GM12878 (cell line): Measurements from ENCODE around the gene SNX19. TPM values are rescaled to one million over a fixed set of nuclear protein-coding genes. Genes with fewer than 3 reads are reported as not detected.

Source experiments
- ATAC-seq: fragments of 200-7000 bp; cut with Tn5 transposase; 3 replicates; pipeline ENCODE4 v1.9.1; 2020; ENCODE audit warnings: mild to moderate bottlenecking, moderate library complexity
- BruUV-seq: library from RNA; stranded (reverse); fragments of 400-500 nt; replicated peaks from 2 replicates; lab custom pipeline; 2021; lab: Mats Ljungman, UMichigan
- CTCF ChIA-PET: fragments of 300-600 bp; sonication (Branson Sonifier 250); formaldehyde crosslinking; extraction: SDS; loops from one replicate; lab custom pipeline; 2021; ENCODE audit warnings: inconsistent platforms; lab: Yijun Ruan, JAX
- POLR2A ChIA-PET: fragments of 350-600 bp; formaldehyde crosslinking; extraction: SDS; loops from one replicate; lab custom pipeline; 2021; ENCODE audit warnings: inconsistent platforms; lab: Charles Lee
- RAD21 ChIA-PET: fragments of 300-600 bp; sonication (Branson Sonifier 250); formaldehyde crosslinking; loops from one replicate; lab custom pipeline; 2023; ENCODE audit warnings: antibody characterized with exemption; ENCODE audit not compliant: unreplicated experiment; lab: Charles Lee
- SMC1A ChIA-PET: fragments of 300-600 bp; sonication (Branson Sonifier 250); formaldehyde crosslinking; loops from one replicate; lab custom pipeline; 2023; ENCODE audit not compliant: unreplicated experiment, uncharacterized antibody; lab: Charles Lee
- DNase-seq: peaks from one replicate; pipeline ENCODE4 v3.0.0-alpha.2; 2011; ENCODE audit warnings: low read depth, low spot score
- FAIRE-seq: peaks from 3 replicates; lab custom pipeline; 2011; peaks lifted over from hg19 to GRCh38; lab: Jason Lieb, UNC
- H2AFZ ChIP-seq: 2 replicates; pipeline ENCODE4 v1.6.0; 2011; ENCODE audit warnings: low read depth, low read length, control low read depth; ENCODE audit not compliant: control insufficient read depth
- H3K27ac ChIP-seq: 2 replicates; pipeline ENCODE4 v1.5.1; 2011; ENCODE audit warnings: control low read depth; ENCODE audit not compliant: control insufficient read depth, insufficient read depth
- H3K27me3 ChIP-seq, 2 experiments: replicated peaks in 1 of 2; 2 replicates each; pipeline versions ENCODE4 v1.6.0 to v1.6.1; 2011; ENCODE audit warnings: low read length in 1 of 2; ENCODE audit not compliant: control insufficient read depth in 2 of 2, insufficient read depth in 2 of 2
- H3K36me3 ChIP-seq, 2 experiments: 2 replicates each; pipeline ENCODE4 v1.5.1; 2011; ENCODE audit warnings: low read length in 1 of 2; ENCODE audit not compliant: control insufficient read depth in 2 of 2, insufficient read depth in 2 of 2
- H3K4me1 ChIP-seq: 2 replicates; pipeline ENCODE4 v1.6.1; 2011; ENCODE audit warnings: mild to moderate bottlenecking, low read length, moderate library complexity, mixed read lengths; ENCODE audit not compliant: control insufficient read depth, insufficient read depth
- H3K4me2 ChIP-seq: 2 replicates; pipeline ENCODE4 v1.6.0; 2011; ENCODE audit warnings: control low read depth; ENCODE audit not compliant: control insufficient read depth, insufficient read depth
- H3K4me3 ChIP-seq: fragments of 200-600 bp; sonication (generic); 2 replicates; pipeline ENCODE4 v1.5.1; 2016
- H3K79me2 ChIP-seq: 2 replicates; pipeline ENCODE4 v1.6.0; 2011; ENCODE audit warnings: low read length; ENCODE audit not compliant: control insufficient read depth, insufficient read depth
- H3K9ac ChIP-seq: 2 replicates; pipeline ENCODE4 v1.8.0; 2011; ENCODE audit warnings: low read length, control low read depth, mixed read lengths; ENCODE audit not compliant: control insufficient read depth, insufficient read depth
- H3K9me3 ChIP-seq: replicated peaks from 3 replicates; pipeline ENCODE4 v1.5.1; 2011; ENCODE audit warnings: mild to moderate bottlenecking, low read length; ENCODE audit not compliant: control insufficient read depth, insufficient read depth
- H4K20me1 ChIP-seq: 2 replicates; pipeline ENCODE4 v1.6.0; 2011; ENCODE audit not compliant: control insufficient read depth, insufficient read depth
- CHD1 ChIP-seq: IDR thresholded peaks from 2 replicates; pipeline ENCODE4 v1.6.1; 2012; ENCODE audit warnings: low read depth, low read length, improper control_type of control experiment
- CHD2 ChIP-seq: IDR thresholded peaks from 2 replicates; pipeline ENCODE4 v1.6.1; 2011; ENCODE audit warnings: low read depth, low read length, improper control_type of control experiment, borderline replicate concordance
- HCFC1 ChIP-seq: fragments of 150-350 bp; IDR thresholded peaks from 2 replicates; pipeline ENCODE4 v1.6.1; 2014; ENCODE audit warnings: low read length
- NR2C2 ChIP-seq: IDR thresholded peaks from 2 replicates; pipeline ENCODE4 v1.6.1; 2011; ENCODE audit warnings: borderline replicate concordance, low read depth; ENCODE audit not compliant: control insufficient read depth, insufficient read length
- RAD51 ChIP-seq: fragments of 450-650 bp; IDR thresholded peaks from 2 replicates; pipeline ENCODE4 v1.6.1; 2016; ENCODE audit warnings: moderate library complexity, mild to moderate bottlenecking, inconsistent platforms
- RELB ChIP-seq: fragments of 450-650 bp; IDR thresholded peaks from 2 replicates; pipeline ENCODE4 v1.6.1; 2017; ENCODE audit warnings: low read depth, mild to moderate bottlenecking, moderate library complexity
- RUNX3 ChIP-seq: IDR thresholded peaks from 2 replicates; pipeline ENCODE4 v1.6.1; 2012; ENCODE audit warnings: low read length, inconsistent platforms
- ZBTB4 ChIP-seq: fragments of 450-650 bp; formaldehyde crosslinking; IDR thresholded peaks from 2 replicates; pipeline ENCODE4 v1.4.0; 2022; ENCODE audit warnings: mild to moderate bottlenecking, moderate library complexity
- ZNF274 ChIP-seq: IDR thresholded peaks from one replicate; pipeline ENCODE4 v1.8.0; 2011; ENCODE audit not compliant: insufficient read length, insufficient read depth
- WGBS: methylation state at CpG from one replicate; pipeline ENCODE4 v1.1.6; 2016; ENCODE audit warnings: low lambda C conversion rate; ENCODE audit not compliant: insufficient replicate concordance, insufficient coverage; ENCODE audit errors: missing lambda C conversion rate; 5-methylcytosine and 5-hydroxymethylcytosine counted together
- in situ Hi-C: fragments of 300-500 bp; cut with MboI; formaldehyde crosslinking; loops from 9 replicates; pipeline ENCODE4 v1.14.3; 2018; ENCODE audit warnings: mixed read lengths
- intact Hi-C: fragments of 100-400 bp; cut with micrococcal nuclease; formaldehyde crosslinking; loops from one replicate; pipeline ENCODE4 v1.14.2; 2022; ENCODE audit not compliant: unreplicated experiment
- polyA plus RNA-seq, 11 experiments: library from polyadenylated mRNA; depleted of rRNA in 4 of 11; unstranded in 6 of 11; stranded (reverse) in 5 of 11; fragments of >200 nt; fragmentation: Nextera tagmentation in 4 of 11; fragmentation: Illumina TruSeq in 1 of 11; extraction: Ambion mirVana in 4 of 11; extraction: Trizol in 1 of 11; gene quantifications; 1 replicate in 1 of 11; 2 replicates in 10 of 11; pipeline versions ENCODE4 v1.2.1 to v1.2.3, GENCODE V29; 2011 to 2016; ENCODE audit warnings: inconsistent platforms in 2 of 11, missing spikeins in 2 of 11, low read depth in 1 of 11
- total RNA-seq, 4 experiments: library from RNA; depleted of rRNA in 3 of 4; stranded (reverse); fragments of >200 nt in 3 of 4; fragmentation: Illumina TruSeq in 1 of 4; extraction: Trizol in 1 of 4; gene quantifications; 2 replicates each; pipeline versions ENCODE4 v1.2.1 to v1.2.3, GENCODE V29; 2013 to 2021
- TF ChIP-seq, protein P1 (sequence below): fragments of 450-650 bp; IDR thresholded peaks from 2 replicates; pipeline ENCODE4 v1.6.1; 2018; ENCODE audit warnings: borderline replicate concordance, mild to moderate bottlenecking; ENCODE audit not compliant: partially characterized antibody
- TF ChIP-seq, protein P2 (sequence below): IDR thresholded peaks from 2 replicates; pipeline ENCODE4 v1.6.1; 2012; ENCODE audit warnings: low read depth, low read length, improper control_type of control experiment
- TF ChIP-seq, protein P3 (sequence below): fragments of 450-650 bp; conservative IDR thresholded peaks from 2 replicates; pipeline ENCODE4 v1.6.1; 2017; ENCODE audit warnings: mild to moderate bottlenecking, moderate library complexity

SNX19 gene
- total and polyA plus RNA-seq, 10 of the 15 experiments (the other 5 are each of a cell fraction or from before 2014, with no cell fraction given) = 3.0 to 46.9 (median 30.4) TPM

GRCh38 chr11:130906616-130907015 lies 9.7 kb downstream of the SNX19 start:
- intact Hi-C loops = no loop called here
- in situ Hi-C loops = no loop called here
- Histone ChIP-seq H3K79me2 (no peaks in the 10 kb centered on the region), H3K9ac (no peak overlapping the region), H3K27ac (no peak overlapping the region), H2AFZ (no peak overlapping the region), H3K4me1 (no peaks in the 10 kb centered on the region), H4K20me1 (no peaks in the 10 kb centered on the region), H3K4me2 (no peak overlapping the region), H3K27me3 (no peaks in the 10 kb centered on the region), H3K9me3 (no peaks in the 10 kb centered on the region), H3K36me3 (peaks cover 3 to 29% of the 10 kb centered on the region in 2 experiments), H3K4me3 (no peak overlapping the region)
- CTCF ChIA-PET = interaction anchor here (0.7 to 4.3 kb wide), 4 partner anchors 10 to 17 kb away, joined by 3 to 26 read pairs (median 5); partner anchors contain the start of gene SNX19
- RAD21 ChIA-PET = no interaction called here
- FAIRE-seq (no peak), ATAC-seq (no peak), DNase-seq (no peak)
- POLR2A ChIA-PET = no interaction called here
- BruUV-seq = no TSS peak
- SMC1A ChIA-PET = interaction anchor here (0.8 to 1.2 kb wide), 2 partner anchors 13 to 23 kb away, joined by 3 read pairs; no protein-coding TSS in a partner anchor
- WGBS = 98% methylated on average over 2 of the region's 2 CpGs
- TF ChIP-seq RAD51 = no peak
- TF ChIP-seq, protein P1, sequence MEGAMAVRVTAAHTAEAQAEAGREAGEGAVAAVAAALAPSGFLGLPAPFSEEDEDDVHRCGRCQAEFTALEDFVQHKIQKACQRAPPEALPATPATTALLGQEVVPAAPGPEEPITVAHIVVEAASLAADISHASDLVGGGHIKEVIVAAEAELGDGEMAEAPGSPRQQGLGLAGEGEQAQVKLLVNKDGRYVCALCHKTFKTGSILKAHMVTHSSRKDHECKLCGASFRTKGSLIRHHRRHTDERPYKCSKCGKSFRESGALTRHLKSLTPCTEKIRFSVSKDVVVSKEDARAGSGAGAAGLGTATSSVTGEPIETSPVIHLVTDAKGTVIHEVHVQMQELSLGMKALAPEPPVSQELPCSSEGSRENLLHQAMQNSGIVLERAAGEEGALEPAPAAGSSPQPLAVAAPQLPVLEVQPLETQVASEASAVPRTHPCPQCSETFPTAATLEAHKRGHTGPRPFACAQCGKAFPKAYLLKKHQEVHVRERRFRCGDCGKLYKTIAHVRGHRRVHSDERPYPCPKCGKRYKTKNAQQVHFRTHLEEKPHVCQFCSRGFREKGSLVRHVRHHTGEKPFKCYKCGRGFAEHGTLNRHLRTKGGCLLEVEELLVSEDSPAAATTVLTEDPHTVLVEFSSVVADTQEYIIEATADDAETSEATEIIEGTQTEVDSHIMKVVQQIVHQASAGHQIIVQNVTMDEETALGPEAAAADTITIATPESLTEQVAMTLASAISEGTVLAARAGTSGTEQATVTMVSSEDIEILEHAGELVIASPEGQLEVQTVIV = no peak
- TF ChIP-seq ZNF274 = no peak
- TF ChIP-seq, protein P2, sequence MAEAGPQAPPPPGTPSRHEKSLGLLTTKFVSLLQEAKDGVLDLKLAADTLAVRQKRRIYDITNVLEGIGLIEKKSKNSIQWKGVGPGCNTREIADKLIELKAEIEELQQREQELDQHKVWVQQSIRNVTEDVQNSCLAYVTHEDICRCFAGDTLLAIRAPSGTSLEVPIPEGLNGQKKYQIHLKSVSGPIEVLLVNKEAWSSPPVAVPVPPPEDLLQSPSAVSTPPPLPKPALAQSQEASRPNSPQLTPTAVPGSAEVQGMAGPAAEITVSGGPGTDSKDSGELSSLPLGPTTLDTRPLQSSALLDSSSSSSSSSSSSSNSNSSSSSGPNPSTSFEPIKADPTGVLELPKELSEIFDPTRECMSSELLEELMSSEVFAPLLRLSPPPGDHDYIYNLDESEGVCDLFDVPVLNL = no peak
- TF ChIP-seq RUNX3 = no peak
- TF ChIP-seq CHD2 = no peak
- TF ChIP-seq, protein P3, sequence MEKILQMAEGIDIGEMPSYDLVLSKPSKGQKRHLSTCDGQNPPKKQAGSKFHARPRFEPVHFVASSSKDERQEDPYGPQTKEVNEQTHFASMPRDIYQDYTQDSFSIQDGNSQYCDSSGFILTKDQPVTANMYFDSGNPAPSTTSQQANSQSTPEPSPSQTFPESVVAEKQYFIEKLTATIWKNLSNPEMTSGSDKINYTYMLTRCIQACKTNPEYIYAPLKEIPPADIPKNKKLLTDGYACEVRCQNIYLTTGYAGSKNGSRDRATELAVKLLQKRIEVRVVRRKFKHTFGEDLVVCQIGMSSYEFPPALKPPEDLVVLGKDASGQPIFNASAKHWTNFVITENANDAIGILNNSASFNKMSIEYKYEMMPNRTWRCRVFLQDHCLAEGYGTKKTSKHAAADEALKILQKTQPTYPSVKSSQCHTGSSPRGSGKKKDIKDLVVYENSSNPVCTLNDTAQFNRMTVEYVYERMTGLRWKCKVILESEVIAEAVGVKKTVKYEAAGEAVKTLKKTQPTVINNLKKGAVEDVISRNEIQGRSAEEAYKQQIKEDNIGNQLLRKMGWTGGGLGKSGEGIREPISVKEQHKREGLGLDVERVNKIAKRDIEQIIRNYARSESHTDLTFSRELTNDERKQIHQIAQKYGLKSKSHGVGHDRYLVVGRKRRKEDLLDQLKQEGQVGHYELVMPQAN = no peak
- no peak for TF ChIP-seq ZBTB4 (CRISPR knock-in tag)
- TF ChIP-seq RELB = no peak
- no peak for TF ChIP-seq HCFC1
- no peak for TF ChIP-seq NR2C2
- no peak for TF ChIP-seq CHD1
